RPMI7951 (cell line): ENCODE measurements around the gene RIF1. TPM values are rescaled to one million over a fixed set of nuclear protein-coding genes. Genes with fewer than 3 reads are reported as not detected.
"Not testable (repeated sequence)": the region's sequence is repeated elsewhere in the genome, so short reads cannot be mapped to it uniquely, and the experiment has no call there.

Source experiments
- DNase-seq: peaks from one replicate; pipeline ENCODE4 v3.0.0-alpha.2; 2012; ENCODE audit warnings: low read depth
- total RNA-seq: library from RNA; depleted of rRNA; stranded (reverse); fragments of >200 nt; shearing (Covaris generic); gene quantifications from 2 replicates; pipeline ENCODE4 v1.2.3, GENCODE V29; 2014

The RIF1 gene
- total RNA-seq, 1 experiment from 2014 or later = 36.2 TPM

GRCh38 chr2:151410485-151410834, 758 bp downstream of the RIF1 start:
- peak; percentile 19 for DNase-seq

GRCh38 chr2:151417650-151418049, 7.9 kb downstream of the RIF1 start:
- no peak for DNase-seq

- not testable (repeated sequence) for DNase-seq
These were observed 12.0 kb downstream of the RIF1 start for GRCh38 chr2:151421681-151422080.

- DNase-seq = no peak
These were observed 13.3 kb downstream of the RIF1 start for GRCh38 chr2:151422917-151423439.

GRCh38 chr2:151423760-151424159, 14.1 kb downstream of the RIF1 start:
- DNase-seq = no peak

- peak; percentile 31 for DNase-seq
These were observed 27.9 kb downstream of the RIF1 start for GRCh38 chr2:151437630-151438029.

GRCh38 chr2:151438506-151438905, 28.8 kb downstream of the RIF1 start:
- no peak for DNase-seq

- DNase-seq = no peak
These were observed 29.4 kb downstream of the RIF1 start for GRCh38 chr2:151439127-151439526.

GRCh38 chr2:151459358-151459757, 49.7 kb downstream of the RIF1 start:
- DNase-seq = no peak

GRCh38 chr2:151465771-151466170, 56.1 kb downstream of the RIF1 start:
- no peak for DNase-seq

- DNase-seq = no peak
These were observed 60.9 kb downstream of the RIF1 start for GRCh38 chr2:151470556-151470955.

- no peak for DNase-seq
These were observed 63.3 kb downstream of the RIF1 start for GRCh38 chr2:151472966-151473365.

- no peak for DNase-seq
These were observed 65.4 kb downstream of the RIF1 start for GRCh38 chr2:151475071-151475470.

GRCh38 chr2:151476287-151476686, 66.6 kb downstream of the RIF1 start:
- no peak for DNase-seq

GRCh38 chr2:151478011-151478410, 68.3 kb downstream of the RIF1 start:
- peak; percentile 3 for DNase-seq

GRCh38 chr2:151481744-151482143, 72.0 kb downstream of the RIF1 start:
- no peak for DNase-seq

GRCh38 chr2:151482171-151482725, 72.5 kb downstream of the RIF1 start:
- no peak for DNase-seq

- no peak for DNase-seq
These were observed 73.8 kb downstream of the RIF1 start for GRCh38 chr2:151483546-151483945.

GRCh38 chr2:151484100-151484499, 74.4 kb downstream of the RIF1 start:
- no peak for DNase-seq

- DNase-seq = no peak
These were observed 76.4 kb downstream of the RIF1 start for GRCh38 chr2:151486053-151486452.

- no peak for DNase-seq
These were observed 80.6 kb downstream of the RIF1 start for GRCh38 chr2:151490276-151490675.

- no peak for DNase-seq
These were observed 81.8 kb downstream of the RIF1 start for GRCh38 chr2:151491496-151491895.

GRCh38 chr2:151498178-151498577, 88.5 kb downstream of the RIF1 start:
- no peak for DNase-seq

GRCh38 chr2:151506170-151506569, 96.5 kb downstream of the RIF1 start:
- DNase-seq = no peak
